GM18520 (cell line): Measurements from ENCODE around the gene MRPL46.
"Not testable (repeated sequence)": the region's sequence is repeated elsewhere in the genome, so short reads cannot be mapped to it uniquely, and the experiment has no call there.

Experiments
- ATAC-seq: cut with Tn5 transposase; IDR thresholded peaks from one replicate; pipeline ENCODE4 v1.9.1; 2021; ENCODE audit not compliant: unreplicated experiment

Gene MRPL46

GRCh38 chr15:88479169-88479568 lies 12.0 kb upstream of the MRPL46 start:
- no peak for ATAC-seq

GRCh38 chr15:88477904-88478303 lies 10.7 kb upstream of the MRPL46 start:
- ATAC-seq = no peak

GRCh38 chr15:88477126-88477525 lies 9.9 kb upstream of the MRPL46 start:
- ATAC-seq = no peak

- ATAC-seq = no peak
These were observed 9.5 kb upstream of the MRPL46 start for GRCh38 chr15:88476635-88477060.

GRCh38 chr15:88473661-88474293 lies 6.6 kb upstream of the MRPL46 start:
- ATAC-seq = not testable (repeated sequence)

GRCh38 chr15:88472225-88472624 lies 5.0 kb upstream of the MRPL46 start:
- no peak for ATAC-seq

- no peak for ATAC-seq
These were observed 3.6 kb upstream of the MRPL46 start for GRCh38 chr15:88470625-88471372.

GRCh38 chr15:88469321-88469720 lies 2.1 kb upstream of the MRPL46 start:
- ATAC-seq = no peak

GRCh38 chr15:88468721-88469120 lies 1.5 kb upstream of the MRPL46 start:
- not testable (repeated sequence) for ATAC-seq

GRCh38 chr15:88467935-88468528 lies 844 bp upstream of the MRPL46 start:
- no peak for ATAC-seq

- ATAC-seq = no peak
These were observed 1.5 kb downstream of the MRPL46 start for GRCh38 chr15:88465633-88466224.

GRCh38 chr15:88463870-88464532 lies 3.2 kb downstream of the MRPL46 start:
- ATAC-seq = no peak

- no peak for ATAC-seq
These were observed 10.5 kb downstream of the MRPL46 start for GRCh38 chr15:88456733-88457132.

- peak; percentile 75 for ATAC-seq
These were observed 12.0 kb downstream of the MRPL46 start for GRCh38 chr15:88454867-88455810.

- ATAC-seq = no peak
These were observed 13.0 kb downstream of the MRPL46 start for GRCh38 chr15:88454236-88454635.

- ATAC-seq = no peak
These were observed 13.5 kb downstream of the MRPL46 start for GRCh38 chr15:88453651-88454050.

- ATAC-seq = no peak
These were observed 16.9 kb downstream of the MRPL46 start for GRCh38 chr15:88450125-88450798.

- no peak for ATAC-seq
These were observed 17.6 kb downstream of the MRPL46 start for GRCh38 chr15:88449581-88449980.

- ATAC-seq = no peak
These were observed 18.2 kb downstream of the MRPL46 start for GRCh38 chr15:88448991-88449461.
